Activated naive CD4-positive, alpha-beta T cell treated with anti-CD3 and anti-CD28 coated beads, Interleukin-2, amount 50 U/mL, for 24 hours (primary cell): ENCODE measurements around the gene TCAP.

ENCODE experiments used
- H3K27ac Mint-ChIP-seq: one replicate; pipeline ENCODE4 v1.8.0; 2021; ENCODE audit warnings: mild to moderate bottlenecking, mixed read lengths
- H3K27me3 Mint-ChIP-seq: one replicate; pipeline ENCODE4 v1.8.0; 2021; ENCODE audit warnings: mixed read lengths
- H3K36me3 Mint-ChIP-seq: one replicate; pipeline ENCODE4 v1.8.0; 2021; ENCODE audit warnings: mixed read lengths
- H3K4me1 Mint-ChIP-seq: one replicate; pipeline ENCODE4 v1.8.0; 2021; ENCODE audit warnings: mixed read lengths
- H3K4me3 Mint-ChIP-seq: one replicate; pipeline ENCODE4 v1.8.0; 2021; ENCODE audit warnings: mild to moderate bottlenecking, mixed read lengths
- H3K9me3 Mint-ChIP-seq: one replicate; pipeline ENCODE4 v1.8.0; 2021; ENCODE audit warnings: mixed read lengths

Gene TCAP

GRCh38 chr17:39626171-39627046, 38.7 kb upstream of the TCAP start, which contains the start of gene PPP1R1B:
Gene PPP1R1B (plus strand): TSS chr17:39626952. CDS start chr17:39627393, 441 bp downstream.
- H3K27ac Mint-ChIP-seq: peak within 1 kb of the TSS; percentile 23
- H3K27me3 Mint-ChIP-seq: peaks cover 21% of the 10 kb centered on the region
- peaks cover 27% of the 10 kb centered on the region for H3K4me1 Mint-ChIP-seq
- H3K9me3 Mint-ChIP-seq: no peaks in the 10 kb centered on the region
- H3K4me3 Mint-ChIP-seq: peak within 1 kb of the TSS; percentile 61
- H3K36me3 Mint-ChIP-seq: no peaks in the 10 kb centered on the region

- Mint-ChIP-seq H3K36me3 (no peaks in the 10 kb centered on the region), H3K27ac (no peak overlapping the region), H3K27me3 (peaks cover 21% of the 10 kb centered on the region), H3K9me3 (no peaks in the 10 kb centered on the region), H3K4me3 (peak overlapping the region; percentile 61), H3K4me1 (peaks cover 26% of the 10 kb centered on the region)
Measured at GRCh38 chr17:39627047-39627711, 38.0 kb upstream of the TCAP start.

- Mint-ChIP-seq H3K27ac (no peak overlapping the region), H3K4me3 (no peak overlapping the region), H3K36me3 (no peaks in the 10 kb centered on the region), H3K4me1 (peaks cover 21% of the 10 kb centered on the region), H3K27me3 (peaks cover 21% of the 10 kb centered on the region), H3K9me3 (no peaks in the 10 kb centered on the region)
Measured at GRCh38 chr17:39627712-39628516, 37.2 kb upstream of the TCAP start.

GRCh38 chr17:39628655-39629493, 36.3 kb upstream of the TCAP start:
- H3K27me3 Mint-ChIP-seq: peaks cover 21% of the 10 kb centered on the region
- H3K36me3 Mint-ChIP-seq: no peaks in the 10 kb centered on the region
- no peaks in the 10 kb centered on the region for H3K9me3 Mint-ChIP-seq
- H3K4me1 Mint-ChIP-seq: peaks cover 14% of the 10 kb centered on the region
- H3K4me3 Mint-ChIP-seq: no peak overlapping the region
- H3K27ac Mint-ChIP-seq: peak overlapping the region; percentile 30

GRCh38 chr17:39629494-39629880, 35.7 kb upstream of the TCAP start:
- Mint-ChIP-seq H3K4me1 (peaks cover 17% of the 10 kb centered on the region), H3K27ac (peak overlapping the region; percentile 30), H3K27me3 (peaks cover 20% of the 10 kb centered on the region), H3K36me3 (no peaks in the 10 kb centered on the region), H3K4me3 (no peak overlapping the region), H3K9me3 (no peaks in the 10 kb centered on the region)

GRCh38 chr17:39629898-39630297, 35.3 kb upstream of the TCAP start:
- Mint-ChIP-seq H3K4me3 (no peak overlapping the region), H3K27ac (no peak overlapping the region), H3K27me3 (peaks cover 19% of the 10 kb centered on the region), H3K4me1 (peaks cover 19% of the 10 kb centered on the region), H3K9me3 (no peaks in the 10 kb centered on the region), H3K36me3 (no peaks in the 10 kb centered on the region)

- Mint-ChIP-seq H3K27ac (no peak overlapping the region), H3K4me1 (peaks cover 20% of the 10 kb centered on the region), H3K36me3 (no peaks in the 10 kb centered on the region), H3K4me3 (no peak overlapping the region), H3K9me3 (no peaks in the 10 kb centered on the region), H3K27me3 (peaks cover 12% of the 10 kb centered on the region)
Measured at GRCh38 chr17:39631403-39631802, 33.7 kb upstream of the TCAP start.

- Mint-ChIP-seq H3K9me3 (no peaks in the 10 kb centered on the region), H3K36me3 (no peaks in the 10 kb centered on the region), H3K4me1 (peaks cover 22% of the 10 kb centered on the region), H3K27ac (no peak overlapping the region), H3K4me3 (no peak overlapping the region), H3K27me3 (peaks cover 10% of the 10 kb centered on the region)
Measured at GRCh38 chr17:39632153-39632941, 32.8 kb upstream of the TCAP start.

GRCh38 chr17:39633570-39634183, 31.5 kb upstream of the TCAP start:
- peaks cover 4% of the 10 kb centered on the region for H3K27me3 Mint-ChIP-seq
- H3K36me3 Mint-ChIP-seq: peaks cover 4% of the 10 kb centered on the region
- peaks cover 35% of the 10 kb centered on the region for H3K4me1 Mint-ChIP-seq
- no peak overlapping the region for H3K4me3 Mint-ChIP-seq
- H3K27ac Mint-ChIP-seq: no peak overlapping the region
- no peaks in the 10 kb centered on the region for H3K9me3 Mint-ChIP-seq

GRCh38 chr17:39634384-39634871, 30.7 kb upstream of the TCAP start:
- H3K9me3 Mint-ChIP-seq: no peaks in the 10 kb centered on the region
- peaks cover 42% of the 10 kb centered on the region for H3K4me1 Mint-ChIP-seq
- peaks cover 4% of the 10 kb centered on the region for H3K36me3 Mint-ChIP-seq
- H3K27me3 Mint-ChIP-seq: peaks cover 3% of the 10 kb centered on the region
- no peak overlapping the region for H3K4me3 Mint-ChIP-seq
- peak overlapping the region; percentile 2 for H3K27ac Mint-ChIP-seq

GRCh38 chr17:39635614-39636176, 29.5 kb upstream of the TCAP start:
- peaks cover 54% of the 10 kb centered on the region for H3K4me1 Mint-ChIP-seq
- H3K9me3 Mint-ChIP-seq: no peaks in the 10 kb centered on the region
- H3K27ac Mint-ChIP-seq: no peak overlapping the region
- H3K4me3 Mint-ChIP-seq: peak overlapping the region; percentile 7
- peaks cover 4% of the 10 kb centered on the region for H3K36me3 Mint-ChIP-seq
- peaks cover 3% of the 10 kb centered on the region for H3K27me3 Mint-ChIP-seq

- H3K27ac Mint-ChIP-seq: peak overlapping the region; percentile 86
- H3K9me3 Mint-ChIP-seq: no peaks in the 10 kb centered on the region
- H3K4me3 Mint-ChIP-seq: peak overlapping the region; percentile 98
- peaks cover 56% of the 10 kb centered on the region for H3K4me1 Mint-ChIP-seq
- no peaks in the 10 kb centered on the region for H3K27me3 Mint-ChIP-seq
- peaks cover 4% of the 10 kb centered on the region for H3K36me3 Mint-ChIP-seq
Measured at GRCh38 chr17:39636587-39636926, 28.6 kb upstream of the TCAP start.

- Mint-ChIP-seq H3K27me3 (no peaks in the 10 kb centered on the region), H3K4me3 (peak within 1 kb of the TSS; percentile 98), H3K27ac (peak within 1 kb of the TSS; percentile 96)
Measured at GRCh38 chr17:39636927-39637736, 28.0 kb upstream of the TCAP start, which contains the start of gene STARD3. Gene STARD3 (plus strand): TSS chr17:39637144. CDS start chr17:39653532, 16,388 bp downstream.

More at GRCh38 chr17:39636927-39637736, 28.0 kb upstream of the TCAP start, which contains the start of gene STARD3:
- Mint-ChIP-seq H3K9me3 (no peaks in the 10 kb centered on the region), H3K4me1 (peaks cover 59% of the 10 kb centered on the region), H3K36me3 (peaks cover 4% of the 10 kb centered on the region)
